Limb (tissue), 2 donors: ENCODE results near the gene DCAKD.
"Not testable (repeated sequence)": the region's sequence is repeated elsewhere in the genome, so short reads cannot be mapped to it uniquely, and the experiment has no call there.

Experiments
- DNase-seq, 2 donors: peaks; one replicate each; pipeline ENCODE4 v3.0.0-alpha.2; 2016; ENCODE audit errors: extremely low spot score in 2 of 2

DCAKD gene

GRCh38 chr17:45067637-45068036, 16.2 kb upstream of the DCAKD start:
- no peak for DNase-seq

- no peak for DNase-seq
These were observed 11.8 kb upstream of the DCAKD start for GRCh38 chr17:45063198-45063597.

GRCh38 chr17:45061606-45062205, 10.3 kb upstream of the DCAKD start:
- DNase-seq = no peak

GRCh38 chr17:45060797-45061605, 9.6 kb upstream of the DCAKD start, which contains the start of gene NMT1:
Gene NMT1, plus strand, starts transcription at chr17:45061317. Its CDS starts 13 bp downstream, at chr17:45061330.
- DNase-seq = peak; percentile 98 to 100

- no peak for DNase-seq
These were observed 9.0 kb upstream of the DCAKD start for GRCh38 chr17:45060382-45060796.

DNA sequence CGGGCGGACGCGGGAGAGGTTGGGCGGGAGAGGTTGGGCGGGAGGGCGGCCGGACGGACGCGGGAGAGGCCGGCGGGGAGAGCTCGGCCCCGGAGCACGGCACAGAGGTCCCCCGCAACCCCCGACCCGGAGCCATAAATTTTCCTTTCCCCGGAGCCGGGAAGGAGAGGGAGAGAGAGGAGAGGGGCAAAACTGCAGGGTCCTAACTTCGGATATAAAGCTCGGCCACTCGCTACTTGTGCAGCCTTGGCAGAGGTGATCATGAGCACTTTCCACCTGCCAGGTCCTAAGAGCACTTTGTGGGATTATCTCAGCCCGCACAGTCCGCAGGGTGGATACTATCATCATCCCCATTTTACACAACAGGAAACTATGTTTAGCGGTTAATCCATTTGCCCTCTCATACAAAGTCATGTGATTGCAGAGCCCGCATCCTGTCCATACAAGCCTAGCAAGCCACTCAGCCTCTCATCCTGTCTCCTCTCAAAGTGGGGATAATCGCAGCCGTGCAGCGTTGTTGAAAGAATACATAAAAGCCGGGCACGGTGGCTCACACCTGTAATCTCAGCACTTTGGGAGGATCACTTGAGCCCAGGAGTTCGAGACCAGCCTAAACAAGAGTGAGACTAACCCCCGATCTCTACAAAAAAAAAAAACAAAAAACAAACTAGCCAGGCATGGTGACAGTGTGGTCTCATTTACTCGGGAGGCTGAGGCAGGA, 780 bp upstream of the DCAKD start:
- peak; percentile 14 to 65 for DNase-seq

DNA sequence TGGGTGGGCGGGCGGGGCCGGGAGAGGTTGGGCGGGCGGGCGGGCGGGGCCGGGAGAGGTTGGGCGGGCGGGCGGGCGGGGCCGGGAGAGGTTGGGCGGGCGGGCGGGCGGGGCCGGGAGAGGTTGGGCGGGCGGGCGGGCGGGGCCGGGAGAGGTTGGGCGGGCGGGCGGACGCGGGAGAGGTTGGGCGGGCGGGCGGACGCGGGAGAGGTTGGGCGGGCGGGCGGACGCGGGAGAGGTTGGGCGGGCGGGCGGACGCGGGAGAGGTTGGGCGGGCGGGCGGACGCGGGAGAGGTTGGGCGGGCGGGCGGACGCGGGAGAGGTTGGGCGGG, 254 bp upstream of the DCAKD start:
- DNase-seq = not testable (repeated sequence)

- no peak for DNase-seq
These were observed 862 bp downstream of the DCAKD start for GRCh38 chr17:45050481-45051059.

DNA sequence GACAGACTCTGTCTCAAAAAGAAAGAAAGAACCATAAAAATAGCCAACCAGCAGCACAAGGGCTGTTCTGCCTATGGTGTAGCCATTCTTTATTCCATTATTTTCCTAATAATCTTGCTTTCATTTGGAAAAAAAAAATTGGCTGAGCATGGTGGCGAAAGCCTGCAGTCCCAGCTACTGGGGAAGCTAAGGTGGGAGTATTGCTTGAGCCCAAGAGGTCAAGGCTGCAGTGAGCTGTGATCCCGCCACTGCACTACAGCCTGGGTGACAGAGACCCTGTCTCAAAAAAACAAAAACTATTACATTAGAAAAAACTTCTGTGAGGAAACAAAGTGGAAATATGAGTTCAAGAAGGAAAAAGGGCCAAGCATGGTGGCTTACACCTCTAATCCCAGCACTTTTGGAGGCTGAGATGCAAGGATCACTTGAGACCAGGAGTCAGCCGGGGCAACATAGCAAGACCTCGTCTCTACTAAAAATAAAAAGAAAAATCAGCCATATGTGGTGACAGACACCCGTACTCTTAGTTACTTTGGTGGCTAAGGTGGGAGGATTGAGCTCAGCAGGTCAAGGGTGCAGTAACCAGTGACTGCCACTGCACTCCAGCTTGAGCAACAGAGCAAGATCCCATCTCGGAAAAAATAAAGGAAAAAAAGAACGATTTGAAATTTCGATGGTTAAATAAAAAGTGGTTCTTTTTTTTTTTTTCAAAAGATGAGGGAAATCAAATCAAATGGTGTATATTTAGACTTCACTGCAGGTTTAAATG, 2.5 kb downstream of the DCAKD start:
- DNase-seq = no peak

GRCh38 chr17:45046537-45047125, 4.8 kb downstream of the DCAKD start:
- no peak for DNase-seq

GRCh38 chr17:45043813-45044540, 7.5 kb downstream of the DCAKD start:
- no peak for DNase-seq

DNA sequence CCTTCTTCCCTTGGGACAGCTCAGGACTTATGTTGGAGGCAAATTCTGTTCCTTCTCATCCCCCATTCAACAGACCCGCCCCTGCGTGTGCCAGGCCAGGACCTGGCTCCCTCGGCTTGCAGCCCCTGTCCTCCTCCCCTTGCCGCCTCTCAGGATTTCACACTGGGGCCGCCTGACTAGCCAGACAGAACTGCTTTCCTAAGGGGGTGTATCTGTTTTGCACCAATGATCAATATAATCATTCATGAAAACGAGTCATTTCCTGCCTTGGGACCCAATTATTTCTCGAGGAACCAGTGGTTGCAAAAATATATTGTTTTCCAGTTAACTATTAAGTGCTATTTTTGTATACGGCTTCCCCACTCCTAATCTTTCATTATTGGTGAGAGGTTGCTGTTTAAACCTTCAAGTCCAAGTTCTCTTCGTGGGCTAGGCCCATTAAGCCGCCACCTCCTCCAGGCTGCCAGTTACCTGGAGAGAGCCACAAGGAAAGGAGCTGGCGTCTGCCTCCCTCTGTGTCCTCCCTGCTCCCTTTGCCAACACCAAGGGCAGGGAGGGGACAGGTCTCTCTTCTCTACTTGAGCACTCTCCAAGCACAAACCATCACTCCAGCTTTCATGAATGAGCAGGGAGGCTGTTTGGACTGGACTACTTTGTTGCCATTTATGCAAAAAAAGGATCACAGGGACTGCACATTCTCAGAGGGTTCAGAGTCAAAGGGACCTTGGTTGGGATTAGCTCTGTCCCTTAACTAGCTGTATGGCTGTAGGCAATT, 8.9 kb downstream of the DCAKD start:
- no peak for DNase-seq

- no peak for DNase-seq
These were observed 11.0 kb downstream of the DCAKD start for GRCh38 chr17:45040459-45040858.

- no peak for DNase-seq
These were observed 12.5 kb downstream of the DCAKD start for GRCh38 chr17:45038728-45039634.

- no peak for DNase-seq
These were observed 14.7 kb downstream of the DCAKD start for GRCh38 chr17:45036691-45037090.

DNA sequence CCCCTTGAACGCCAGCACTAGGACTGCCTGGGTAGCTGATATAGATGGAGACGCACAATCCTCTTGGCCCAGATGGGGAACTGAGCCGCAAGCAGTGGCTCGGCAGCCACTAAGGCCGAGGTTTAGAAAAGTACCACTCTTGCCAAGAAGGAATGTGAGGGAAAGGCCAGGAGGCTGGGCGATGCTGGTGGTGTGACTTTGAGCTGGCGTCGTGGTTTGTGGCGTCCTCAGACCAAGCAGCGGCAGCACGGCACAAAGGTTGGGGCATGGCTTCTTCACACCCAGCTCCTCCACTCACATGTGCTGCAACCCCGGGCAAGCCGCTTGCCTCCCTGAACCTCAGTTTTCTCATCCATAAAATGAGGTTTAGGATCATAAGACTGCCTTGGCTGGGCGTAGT, 15.6 kb downstream of the DCAKD start:
- DNase-seq = no peak

DNA sequence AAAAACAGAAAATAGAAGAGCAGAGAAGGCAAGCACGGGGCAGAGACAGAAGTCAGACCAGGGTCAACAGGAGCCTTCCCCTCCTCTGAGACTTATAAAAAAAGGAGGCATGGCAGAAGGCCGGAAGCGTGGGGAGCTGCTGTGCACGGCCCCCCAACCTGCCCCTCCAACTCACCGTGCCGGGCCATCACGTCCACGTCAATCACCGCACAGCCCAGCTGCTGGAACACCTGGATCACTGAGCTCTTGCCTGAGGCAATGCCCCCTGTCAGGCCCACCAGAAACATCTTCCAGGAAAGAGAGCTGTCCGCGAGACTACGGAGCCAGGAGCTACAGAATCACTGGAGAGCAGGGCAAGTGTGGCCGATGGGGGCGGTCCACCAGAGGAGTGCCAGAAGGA, 16.8 kb downstream of the DCAKD start:
- DNase-seq = no peak

GRCh38 chr17:45032174-45032541, 19.3 kb downstream of the DCAKD start:
- DNase-seq = no peak
